HG03460 (cell line): ENCODE measurements around the gene SAMD4B.
"Not testable (repeated sequence)": the region's sequence is repeated elsewhere in the genome, so short reads cannot be mapped to it uniquely, and the experiment has no call there.

Experiments
- ATAC-seq: cut with Tn5 transposase; IDR thresholded peaks from one replicate; pipeline ENCODE4 v1.9.1; 2021; ENCODE audit not compliant: unreplicated experiment

Gene SAMD4B

DNA sequence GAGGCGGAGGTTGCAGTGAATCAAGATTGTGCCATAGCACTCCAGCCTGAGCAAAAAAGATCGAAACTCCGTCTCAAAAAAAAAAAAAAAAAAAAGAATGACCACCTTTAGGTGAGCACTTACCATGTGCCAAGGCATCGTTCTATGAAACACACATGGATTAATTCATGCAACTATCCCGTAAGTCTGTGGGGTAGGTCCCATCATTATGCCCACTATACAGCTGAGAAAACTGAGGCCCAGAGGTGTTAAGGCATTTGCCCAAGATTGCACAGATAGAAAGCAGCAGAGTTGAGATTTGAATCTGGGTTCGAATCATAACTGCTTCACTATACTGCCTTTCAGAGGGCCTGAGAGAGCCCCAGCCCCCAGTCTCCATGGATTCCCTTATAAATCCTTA is 8.7 kb upstream of the SAMD4B start:
- ATAC-seq, result no peak

DNA sequence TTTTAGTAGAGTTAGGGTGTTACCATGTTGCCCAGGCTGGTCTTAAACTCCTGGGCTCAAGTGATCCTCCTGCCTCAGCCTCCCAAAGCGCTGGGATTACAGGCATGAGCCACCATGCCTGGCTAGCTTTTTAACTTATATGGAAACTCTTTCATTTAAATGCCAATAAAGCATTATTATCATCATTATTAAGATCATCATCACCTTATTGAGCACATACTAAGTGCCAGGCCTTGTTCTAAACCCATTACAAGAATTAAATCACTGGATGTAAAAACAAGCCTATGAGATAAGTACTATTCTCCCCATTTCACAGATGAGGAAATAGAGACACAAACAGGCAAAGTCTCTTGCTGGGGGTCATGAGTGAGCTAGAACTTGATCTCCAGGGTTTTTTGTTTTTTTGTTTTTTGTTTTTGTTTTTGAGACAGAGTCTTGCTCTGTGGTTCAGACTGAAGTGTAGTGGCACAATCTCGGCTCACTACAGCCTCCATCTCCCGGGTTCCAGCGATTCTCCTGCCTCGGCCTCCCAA is 7.7 kb upstream of the SAMD4B start:
- no peak for ATAC-seq

DNA sequence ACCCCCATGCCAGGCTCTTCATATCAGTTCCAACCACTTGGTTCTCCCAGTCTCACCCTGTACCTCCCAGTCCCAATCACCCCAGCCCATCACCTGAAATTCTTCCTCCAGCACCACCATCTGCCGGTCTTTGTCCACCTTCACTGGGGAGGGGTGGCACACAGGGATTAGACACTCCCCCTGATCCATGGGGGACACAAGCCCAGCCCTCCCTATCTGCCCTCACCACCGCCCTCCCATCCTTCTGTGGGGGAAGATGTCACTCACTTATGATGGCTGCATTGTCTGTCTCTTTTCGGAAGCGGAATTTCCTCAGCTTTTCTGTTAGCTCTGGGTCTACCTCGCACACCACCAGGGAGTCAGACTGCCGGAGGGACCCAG is 7.1 kb upstream of the SAMD4B start:
- ATAC-seq, result no peak

DNA sequence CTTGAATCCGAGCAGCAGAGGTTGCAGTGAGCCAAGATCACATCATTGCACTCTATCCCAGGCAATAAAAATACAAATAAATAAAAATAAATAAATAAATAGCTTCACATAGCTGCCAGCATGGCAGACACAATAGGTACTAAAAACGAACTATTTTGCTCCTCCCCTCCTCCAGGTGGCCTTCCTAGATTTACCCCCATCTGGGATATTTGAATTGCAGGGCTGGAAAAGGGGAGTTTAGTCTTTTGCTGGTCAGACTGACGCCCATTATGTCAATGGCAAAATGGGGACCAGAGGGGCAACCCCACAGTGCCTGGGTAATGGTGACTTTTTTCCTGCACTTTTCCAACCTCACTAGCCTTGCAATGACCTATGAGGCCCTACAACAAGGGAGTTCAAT is 5.7 kb upstream of the SAMD4B start:
- no peak for ATAC-seq

DNA sequence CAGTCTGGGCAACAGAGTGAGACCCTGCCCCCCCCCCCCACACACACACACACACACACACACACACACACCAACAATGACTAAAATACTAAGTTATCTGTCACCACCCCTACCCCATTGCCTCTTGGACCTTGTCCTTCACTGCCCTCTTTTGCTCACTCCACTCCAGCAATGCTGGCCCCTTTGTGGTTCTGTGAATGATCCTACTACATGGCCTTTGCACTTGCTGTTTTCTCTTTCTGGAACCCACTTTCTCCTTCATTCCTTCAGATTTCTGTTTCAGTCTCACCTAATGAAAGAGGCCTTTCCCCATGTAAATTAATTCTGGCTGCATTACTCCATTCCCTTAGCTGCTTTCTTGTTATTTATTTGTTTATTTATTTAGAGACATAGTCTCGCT is 2.5 kb upstream of the SAMD4B start:
- no peak for ATAC-seq

DNA sequence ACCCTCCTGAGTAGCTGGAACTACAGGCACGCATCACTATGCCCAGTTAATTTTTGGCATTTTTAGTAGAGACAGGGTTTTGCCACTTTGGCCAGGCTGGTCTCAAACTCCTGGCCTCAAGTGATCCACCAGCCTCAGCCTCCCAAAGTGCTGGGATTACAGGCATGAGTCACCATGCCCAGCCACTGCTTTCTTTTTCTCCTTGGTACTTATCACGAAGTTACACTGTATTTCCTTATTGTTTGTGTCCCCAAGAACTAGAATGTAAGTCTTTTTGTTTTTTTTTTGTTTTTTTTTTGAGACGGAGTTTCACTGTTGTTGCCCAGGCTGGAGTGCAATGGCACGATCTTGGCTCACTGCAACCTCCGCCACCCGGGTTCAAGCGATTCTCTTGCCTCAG is 2.1 kb upstream of the SAMD4B start:
- ATAC-seq, result not testable (repeated sequence)

DNA sequence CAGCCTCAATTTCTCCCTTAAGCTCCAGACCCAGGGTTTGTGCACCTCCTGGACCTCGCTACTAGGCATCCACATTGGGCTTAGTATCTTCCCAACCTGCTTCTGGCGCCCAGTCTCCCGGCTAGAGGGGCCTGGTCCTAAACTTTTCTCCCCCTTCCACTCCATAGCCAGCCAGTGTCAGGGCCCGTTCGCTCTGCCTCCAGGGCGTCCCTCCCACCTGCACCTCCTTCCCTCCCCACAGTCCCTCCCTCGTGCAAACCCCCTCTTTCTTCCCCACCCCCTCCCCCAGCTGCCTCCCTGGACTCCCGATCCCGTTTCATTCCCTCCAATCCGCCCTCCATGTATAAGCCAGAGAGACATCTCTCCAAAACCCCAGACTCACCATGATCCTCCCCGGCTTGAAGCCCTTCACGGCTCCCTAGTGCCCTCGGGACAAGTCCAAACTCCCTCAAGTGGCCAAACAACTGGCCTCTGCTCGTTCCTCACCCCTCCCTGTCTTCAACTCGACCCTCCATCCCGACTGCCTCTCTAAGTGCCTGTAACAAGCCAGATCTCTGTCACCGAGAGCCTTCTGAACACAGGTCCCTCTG is 997 bp upstream of the SAMD4B start:
- no peak for ATAC-seq

DNA sequence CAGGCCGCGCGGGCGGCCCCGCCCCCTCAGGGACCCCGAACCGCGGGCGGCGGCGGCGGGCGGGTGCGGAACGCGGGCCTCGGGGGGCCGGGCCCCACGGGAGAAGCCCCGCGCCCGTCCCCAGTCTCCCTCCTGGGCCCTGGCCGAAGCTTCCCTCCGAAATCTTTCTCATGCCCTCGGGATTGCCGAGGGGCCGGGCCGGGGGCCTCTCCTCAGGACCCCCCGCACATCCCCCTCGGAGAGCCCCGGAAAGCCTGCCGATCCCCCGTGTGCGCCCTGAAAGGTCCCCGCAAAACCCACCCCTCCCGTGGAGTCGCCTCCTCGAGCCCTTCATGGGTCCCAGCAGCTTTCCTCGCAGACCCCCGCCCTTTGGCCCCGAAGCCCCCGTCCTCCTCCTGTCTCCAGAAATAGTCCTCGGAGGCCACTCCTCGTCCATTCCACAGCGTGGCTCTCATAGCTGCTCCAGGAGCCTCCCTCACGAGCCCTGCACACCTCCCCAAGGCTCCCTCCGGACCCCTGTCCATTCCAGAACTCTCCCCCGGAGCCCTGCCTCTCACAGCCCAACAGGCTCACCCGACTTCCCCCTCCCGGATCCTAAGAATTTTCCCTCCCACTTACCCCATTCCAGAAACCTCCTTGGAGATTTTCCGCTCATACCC is 555 bp downstream of the SAMD4B start:
- no peak for ATAC-seq

DNA sequence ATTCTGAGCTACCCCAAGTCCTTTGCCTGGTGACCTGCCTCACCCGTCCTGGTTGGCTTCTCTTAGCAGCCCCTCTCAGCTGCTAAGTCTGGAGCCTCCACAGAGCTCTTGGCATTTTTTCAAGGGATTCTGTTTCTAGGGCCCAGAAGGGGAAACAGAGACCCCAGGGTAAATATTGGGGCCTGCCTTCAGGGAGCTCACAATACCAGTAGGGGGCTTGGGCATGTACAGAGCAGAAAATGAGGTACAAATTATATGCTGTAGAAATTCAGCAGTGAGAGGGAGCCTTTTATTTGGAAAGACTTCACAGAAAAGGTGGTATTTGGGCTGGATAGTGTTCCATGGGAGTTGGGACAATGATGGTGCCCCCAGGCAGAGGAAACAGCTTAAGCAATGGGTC is 3.7 kb downstream of the SAMD4B start:
- no peak for ATAC-seq

DNA sequence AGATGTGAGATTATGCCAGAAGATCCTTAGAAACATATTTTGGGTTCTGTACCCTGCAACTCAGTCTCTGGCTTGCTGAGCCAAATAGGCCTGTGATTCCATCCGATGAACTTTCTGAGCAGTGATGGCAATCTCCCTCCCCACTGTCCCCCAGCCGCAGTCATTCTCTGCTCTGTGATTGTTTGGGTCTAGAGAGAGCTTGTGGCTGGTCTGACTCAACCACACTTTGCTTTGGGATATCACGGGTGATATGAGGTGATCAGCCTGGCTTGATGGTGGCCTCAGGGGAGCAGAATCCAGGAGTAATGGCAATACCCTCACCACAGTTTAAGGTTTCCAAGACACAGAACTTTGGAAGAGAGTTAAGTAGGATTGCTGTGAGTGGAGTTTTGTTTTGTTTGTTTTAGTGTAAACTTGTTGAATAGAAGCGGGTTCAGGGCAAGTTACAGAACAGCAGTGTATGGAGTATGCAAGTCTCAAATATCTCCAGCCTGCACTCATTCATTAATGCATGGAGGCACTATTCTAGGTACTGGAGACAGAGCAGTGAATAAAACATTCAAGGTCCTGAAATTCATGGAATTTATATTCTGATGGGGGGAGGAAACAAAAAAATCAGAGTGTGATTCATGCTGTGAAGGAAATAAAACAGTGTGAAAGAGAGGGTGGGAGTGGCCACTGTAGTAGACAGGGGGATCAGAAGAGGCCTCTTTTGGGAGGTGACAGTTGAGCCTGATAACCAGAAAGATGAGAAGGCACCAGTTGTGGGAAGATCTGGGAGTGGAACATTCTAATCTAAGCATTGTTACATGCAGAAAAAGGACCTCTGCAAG is 5.3 kb downstream of the SAMD4B start:
- no peak for ATAC-seq

DNA sequence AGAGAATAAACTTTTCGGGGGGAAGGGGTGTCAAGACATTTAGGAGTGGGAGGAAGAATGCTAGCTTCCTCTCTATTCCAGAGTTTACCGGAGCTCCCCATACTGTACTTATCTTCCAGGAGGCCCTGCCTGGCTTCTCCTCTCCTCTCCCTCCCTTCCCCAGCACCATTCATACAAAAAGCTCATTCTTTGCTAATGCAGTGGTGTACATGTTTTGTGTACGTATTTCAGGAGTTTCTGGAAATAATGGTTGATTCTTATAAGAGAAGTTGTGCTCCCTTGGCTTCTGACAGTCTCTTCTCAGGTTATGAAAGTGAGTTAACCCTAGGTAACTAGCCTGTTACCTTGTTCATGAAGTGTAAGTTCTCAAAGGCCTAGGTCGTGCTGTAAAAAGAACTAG is 7.1 kb downstream of the SAMD4B start:
- no peak for ATAC-seq

DNA sequence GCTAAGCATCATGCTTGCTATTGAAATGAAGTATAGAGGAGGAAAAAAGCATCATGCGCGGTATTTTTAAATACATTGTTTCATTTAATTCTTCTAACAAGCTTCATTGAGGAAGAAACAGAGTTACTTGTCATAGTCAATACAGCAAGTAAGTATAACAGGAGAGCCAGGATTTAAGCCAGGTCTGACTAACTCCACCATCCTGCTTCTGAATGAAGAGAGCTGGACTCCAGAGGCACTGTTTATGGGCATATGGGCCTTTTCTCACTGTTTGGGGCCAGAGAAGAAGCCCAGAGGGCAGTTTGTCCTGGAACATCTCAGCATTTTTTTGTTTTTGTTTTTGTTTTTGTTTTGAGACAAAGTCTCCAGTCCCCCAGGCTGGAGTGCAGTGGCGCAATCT is 7.9 kb downstream of the SAMD4B start:
- ATAC-seq, result no peak

DNA sequence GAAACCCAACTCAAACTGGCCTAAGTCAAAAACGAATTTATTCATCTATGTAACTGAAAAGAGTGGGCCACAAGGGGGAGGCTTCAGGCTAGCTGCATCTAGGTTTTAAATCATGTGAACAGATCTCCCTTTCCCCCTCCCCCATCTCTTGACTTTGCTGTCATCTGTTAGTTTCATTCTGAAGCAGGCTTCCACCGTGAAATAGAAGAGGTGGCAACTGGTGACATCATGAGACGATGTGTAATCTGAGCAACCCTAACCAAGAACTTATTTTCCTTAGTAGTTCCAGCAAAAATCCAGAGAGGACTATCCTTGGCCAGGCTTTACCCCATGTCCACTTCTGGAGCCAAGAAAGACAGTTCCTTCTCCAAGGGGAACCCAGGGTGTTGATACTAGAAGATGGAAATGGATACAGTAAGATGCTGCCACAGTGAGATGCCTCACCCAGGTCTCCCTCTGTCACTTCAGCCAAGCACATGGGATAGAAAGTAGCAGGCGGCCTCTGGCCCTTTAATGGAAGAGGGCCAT is 9.4 kb downstream of the SAMD4B start:
- no peak for ATAC-seq

DNA sequence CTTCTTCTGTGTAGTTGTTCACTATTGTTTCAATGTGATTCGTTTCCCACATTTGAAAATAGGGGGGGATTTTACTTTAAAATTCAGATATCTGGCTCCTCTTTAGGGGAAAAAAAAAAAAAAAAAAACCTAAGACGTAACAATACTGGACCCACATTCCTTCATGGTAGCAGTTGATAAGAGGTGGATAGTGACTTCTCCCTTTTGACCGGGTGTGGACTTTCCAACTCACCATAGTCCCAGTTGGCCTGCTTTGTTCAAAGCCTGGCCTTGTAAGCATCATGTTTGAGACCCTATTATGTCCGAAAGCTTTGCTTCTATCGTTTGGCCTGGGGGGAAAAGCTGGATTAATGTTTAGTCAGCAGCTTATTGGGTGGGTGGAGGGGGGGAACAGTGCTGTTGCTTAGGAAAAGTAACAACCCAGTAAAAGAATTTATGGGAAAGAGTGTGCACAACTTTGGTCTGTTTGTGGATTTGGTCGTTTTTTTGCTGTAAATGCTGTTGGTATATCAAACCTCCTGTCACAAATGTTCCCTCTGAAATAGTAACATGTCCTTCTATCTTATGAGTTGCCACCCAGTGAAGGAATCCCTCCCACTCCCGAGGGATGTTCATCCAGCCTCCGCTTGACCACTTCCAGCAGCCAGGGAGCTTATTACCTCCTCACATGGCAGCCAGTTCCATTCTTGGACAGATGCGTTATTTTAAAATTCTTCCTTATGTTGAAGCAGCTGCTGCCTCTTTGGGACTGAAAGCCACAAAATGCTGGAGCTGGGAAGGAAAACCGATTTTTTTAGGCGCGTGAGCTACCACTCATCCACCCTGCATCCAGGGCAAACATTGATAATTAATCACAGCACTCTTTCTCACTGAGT is 10.4 kb downstream of the SAMD4B start:
- ATAC-seq, result no peak

DNA sequence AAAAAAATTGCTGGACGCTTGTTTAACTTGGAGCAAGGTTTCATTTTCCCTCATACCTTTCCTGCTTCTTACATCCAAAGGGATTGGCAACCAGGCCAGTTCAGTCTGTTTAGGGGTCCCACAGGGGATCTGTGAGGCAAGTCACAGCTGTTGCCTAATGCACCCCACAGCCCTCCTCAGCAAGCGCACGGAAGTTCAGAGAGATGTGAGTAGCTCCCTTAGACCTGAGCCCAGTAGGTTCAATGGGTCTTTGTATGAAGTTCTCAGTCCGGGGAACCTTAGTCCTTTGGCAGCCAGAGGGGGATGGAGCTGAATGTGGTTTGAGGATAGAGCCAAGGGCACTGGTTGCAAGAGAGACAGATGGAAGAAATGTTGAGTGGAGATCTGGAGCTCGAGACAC is 13.0 kb downstream of the SAMD4B start:
- no peak for ATAC-seq

DNA sequence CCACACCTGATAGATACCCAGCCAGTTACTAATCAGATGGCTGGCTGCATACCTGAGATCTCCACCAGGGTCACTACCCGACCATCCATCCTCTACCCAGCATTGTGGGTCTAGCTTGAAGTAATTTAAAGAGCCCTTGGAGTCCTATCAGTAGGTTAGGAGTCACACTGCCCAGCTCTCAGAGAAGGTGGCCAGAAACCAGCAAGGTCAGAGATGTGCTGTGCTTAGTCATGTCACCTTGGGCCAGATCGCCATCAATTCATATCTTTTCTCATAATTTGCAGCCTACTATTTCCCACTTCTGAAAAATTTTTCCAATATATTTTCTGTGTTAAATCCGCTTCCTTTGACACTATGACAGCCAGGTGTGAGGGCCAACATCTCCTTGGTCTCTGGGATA is 13.9 kb downstream of the SAMD4B start:
- no peak for ATAC-seq

DNA sequence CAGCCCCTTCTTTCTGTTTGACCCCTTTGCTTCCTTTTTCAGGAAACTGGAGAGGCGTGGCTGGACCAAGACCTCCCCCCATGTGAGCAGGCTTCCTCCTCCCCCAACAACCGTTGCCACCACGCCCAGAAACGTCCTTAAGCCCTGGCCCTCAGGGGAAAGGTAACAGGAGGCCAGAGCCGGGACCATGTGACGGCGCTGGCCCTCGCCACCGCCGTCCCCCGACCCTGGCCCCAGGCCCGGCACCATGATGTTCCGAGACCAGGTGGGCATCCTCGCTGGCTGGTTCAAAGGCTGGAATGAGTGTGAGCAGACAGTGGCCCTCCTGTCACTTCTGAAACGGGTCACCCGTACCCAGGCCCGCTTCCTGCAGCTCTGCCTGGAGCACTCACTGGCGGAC is 14.4 kb downstream of the SAMD4B start:
- no peak for ATAC-seq

DNA sequence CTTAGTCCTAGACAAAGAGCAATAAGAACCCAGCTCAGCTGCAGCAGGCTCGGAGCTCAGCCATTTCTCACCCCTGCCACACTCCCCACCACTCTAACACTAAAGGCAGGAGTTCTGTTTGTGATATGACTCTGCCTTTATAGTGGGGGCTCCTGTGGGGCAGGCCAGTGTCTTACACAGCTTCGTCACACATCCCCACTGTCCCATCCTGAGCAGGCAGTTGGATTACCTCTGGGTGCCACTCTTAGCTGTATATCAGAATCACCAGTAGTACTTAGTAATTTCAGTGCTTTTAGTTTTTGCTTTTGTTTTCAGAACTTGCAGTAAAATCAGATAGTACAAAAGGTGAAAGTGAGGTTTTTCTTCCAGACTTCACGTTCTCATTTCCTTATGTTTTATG is 16.8 kb downstream of the SAMD4B start:
- ATAC-seq, result no peak

DNA sequence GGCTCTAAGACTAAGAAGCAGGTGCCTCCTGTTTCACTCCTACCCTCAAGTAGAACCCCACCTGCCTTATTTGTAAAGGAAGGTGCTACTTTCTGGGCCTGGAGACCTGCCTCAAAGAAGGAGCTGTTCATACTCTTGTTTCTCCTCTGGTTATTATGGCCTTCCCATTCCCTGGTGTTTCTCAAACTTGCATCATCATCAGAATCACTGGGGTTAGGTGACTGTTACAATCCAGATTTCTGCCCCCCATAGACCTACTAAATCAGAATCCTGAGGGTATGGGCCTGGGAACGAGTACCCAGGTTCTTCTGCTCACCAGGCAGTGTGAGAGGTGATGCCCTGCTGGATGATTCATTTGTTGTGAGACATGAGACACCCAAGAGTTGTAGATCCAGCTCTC is 18.4 kb downstream of the SAMD4B start:
- no peak for ATAC-seq

DNA sequence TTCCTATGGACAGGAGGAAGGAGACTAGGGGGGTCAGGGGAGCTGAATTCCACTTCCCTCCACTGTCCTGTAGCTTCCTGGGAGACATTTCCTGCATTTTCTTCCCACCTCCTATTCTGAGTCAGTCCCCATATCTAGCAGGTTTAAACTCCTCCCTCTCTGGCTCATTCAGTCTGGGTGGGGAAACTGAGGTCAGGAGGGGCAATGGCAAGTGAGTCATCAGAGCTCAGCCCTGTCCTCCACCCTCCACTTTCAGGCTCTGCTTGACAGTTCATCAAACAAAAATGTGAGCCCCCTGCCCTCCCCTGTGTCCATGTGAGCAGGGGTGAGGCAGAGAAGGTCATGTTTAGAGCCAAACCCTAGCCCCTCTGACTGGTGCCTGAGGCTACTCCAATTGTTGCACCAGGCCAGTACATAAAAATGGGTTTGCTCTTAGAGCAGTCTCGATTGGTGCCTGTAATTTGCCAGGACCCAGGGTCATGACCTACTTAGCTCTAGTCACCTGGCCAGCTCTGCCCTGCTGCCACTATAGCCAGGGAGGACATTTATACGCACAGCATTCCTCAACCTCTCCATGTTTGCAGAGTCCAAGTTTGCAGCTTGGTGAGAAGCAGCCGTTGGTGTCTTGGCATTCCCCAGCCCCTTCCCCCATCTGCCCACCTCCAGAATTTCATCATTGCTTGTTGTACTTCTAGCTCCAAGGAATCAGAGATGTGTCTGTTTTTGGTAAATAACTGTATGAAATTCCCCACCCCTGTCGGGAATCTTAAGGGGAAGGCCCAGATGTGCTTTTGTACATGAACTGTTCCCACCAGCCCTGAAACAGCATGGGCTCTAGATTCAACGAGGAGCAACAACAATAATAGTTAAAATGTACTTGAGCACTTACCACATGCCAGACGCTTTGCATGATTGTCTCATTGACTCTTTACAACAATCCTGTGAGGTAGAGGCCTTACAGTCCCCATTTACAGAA is 20.7 kb downstream of the SAMD4B start:
- ATAC-seq, result no peak
